ENCODE data around the gene BLID.

BLID gene, protein sequence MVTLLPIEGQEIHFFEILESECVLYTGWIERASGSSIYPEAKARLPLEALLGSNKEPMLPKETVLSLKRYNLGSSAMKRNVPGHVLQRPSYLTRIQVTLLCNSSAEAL

DNA sequence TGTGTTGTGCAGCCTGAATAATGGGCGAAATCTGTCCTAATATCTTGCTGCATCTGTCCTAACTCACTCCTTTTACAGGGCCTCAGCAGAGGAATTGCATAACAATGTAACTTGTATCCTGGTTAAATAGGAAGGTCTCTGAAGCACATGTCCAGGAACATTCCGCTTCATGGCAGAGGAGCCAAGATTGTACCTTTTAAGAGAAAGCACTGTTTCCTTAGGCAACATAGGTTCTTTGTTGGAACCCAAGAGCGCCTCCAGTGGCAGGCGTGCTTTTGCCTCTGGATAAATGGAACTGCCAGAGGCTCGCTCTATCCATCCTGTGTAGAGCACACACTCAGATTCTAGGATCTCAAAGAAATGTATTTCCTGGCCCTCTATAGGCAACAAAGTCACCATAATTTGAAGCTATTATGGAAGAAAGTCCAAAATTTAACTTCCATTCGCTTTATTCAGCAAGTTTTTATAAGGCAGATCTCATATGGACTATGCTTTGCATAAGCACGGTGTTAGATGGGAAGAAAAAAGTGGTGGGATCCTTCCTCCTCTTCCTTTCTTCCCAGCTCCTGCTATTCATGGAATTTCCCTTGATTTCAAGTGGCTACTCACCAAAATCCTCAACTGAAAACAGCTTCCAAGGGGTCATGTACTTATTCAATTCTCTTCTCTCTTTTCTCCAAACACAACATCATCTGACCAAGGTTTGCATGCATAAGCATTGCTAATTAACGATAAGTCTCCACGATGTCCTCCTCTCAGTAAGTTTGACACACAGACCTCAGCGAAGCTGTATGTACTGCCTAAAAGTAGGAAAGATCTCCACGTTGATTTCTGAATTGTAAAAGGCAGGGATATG is at the start of gene BLID:
TSS of gene BLID (minus strand) at position 692 of the 856 bp plus-strand sequence. CDS start at position 399, 293 bp downstream.
- no peak for DNase-seq (ENCODE audit: low read depth, low spot score)

DNA sequence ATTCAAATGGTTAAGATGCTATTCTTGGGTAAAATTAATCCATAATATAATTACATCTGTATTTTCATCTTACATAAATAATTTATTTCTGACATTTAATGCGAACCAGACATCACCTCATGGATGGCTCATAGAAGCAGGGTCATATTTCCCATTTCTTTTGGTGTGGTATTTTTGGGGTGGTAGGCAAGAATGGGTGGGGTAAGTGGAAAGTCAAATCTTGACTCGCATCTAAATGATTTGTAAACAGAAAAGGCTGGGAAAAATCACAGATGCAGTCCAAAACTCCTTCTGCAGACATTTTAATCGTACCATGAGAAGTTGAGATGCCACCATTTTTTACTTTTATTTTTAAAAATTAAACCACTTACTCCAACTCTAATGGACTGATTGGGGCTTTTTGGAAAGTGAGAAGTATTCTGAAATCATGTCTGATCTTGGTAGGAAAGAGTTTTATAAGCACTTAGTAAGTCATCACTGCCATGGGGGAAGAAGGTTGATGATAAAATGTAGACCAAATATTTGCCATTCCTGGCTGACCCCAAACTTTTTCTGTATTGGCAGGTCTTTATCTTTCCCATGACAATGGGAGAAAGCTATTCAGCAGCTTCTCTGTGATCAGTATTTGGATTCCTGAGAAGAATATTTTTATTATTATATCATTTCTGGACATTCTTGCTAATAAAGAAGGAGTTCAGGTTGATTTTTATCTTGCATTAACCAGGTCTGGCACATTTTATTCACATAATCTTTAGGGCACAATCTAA is 47.2 kb upstream of the BLID start:
- no peak for DNase-seq (ENCODE audit: low read depth, low spot score)

DNA sequence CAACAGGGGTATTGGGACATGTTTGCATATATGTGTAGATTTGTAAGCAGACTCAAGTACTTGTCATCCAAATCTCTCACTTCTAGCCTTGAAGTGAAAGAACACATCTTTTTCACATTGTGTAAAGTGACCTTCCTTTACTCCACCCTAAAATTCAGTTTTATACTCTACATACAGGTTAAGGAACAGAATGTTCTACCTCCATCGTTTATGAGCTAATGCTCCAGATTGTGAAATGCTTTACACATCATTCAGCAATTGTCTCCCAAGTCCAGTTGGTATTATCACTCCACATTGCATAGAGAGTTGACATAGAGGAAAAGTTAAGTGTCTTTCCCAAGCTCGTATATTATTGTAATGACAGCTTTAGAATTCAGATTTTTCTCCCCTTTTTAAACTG is 46.1 kb upstream of the BLID start:
- no peak for DNase-seq (ENCODE audit: low read depth, low spot score)

DNA sequence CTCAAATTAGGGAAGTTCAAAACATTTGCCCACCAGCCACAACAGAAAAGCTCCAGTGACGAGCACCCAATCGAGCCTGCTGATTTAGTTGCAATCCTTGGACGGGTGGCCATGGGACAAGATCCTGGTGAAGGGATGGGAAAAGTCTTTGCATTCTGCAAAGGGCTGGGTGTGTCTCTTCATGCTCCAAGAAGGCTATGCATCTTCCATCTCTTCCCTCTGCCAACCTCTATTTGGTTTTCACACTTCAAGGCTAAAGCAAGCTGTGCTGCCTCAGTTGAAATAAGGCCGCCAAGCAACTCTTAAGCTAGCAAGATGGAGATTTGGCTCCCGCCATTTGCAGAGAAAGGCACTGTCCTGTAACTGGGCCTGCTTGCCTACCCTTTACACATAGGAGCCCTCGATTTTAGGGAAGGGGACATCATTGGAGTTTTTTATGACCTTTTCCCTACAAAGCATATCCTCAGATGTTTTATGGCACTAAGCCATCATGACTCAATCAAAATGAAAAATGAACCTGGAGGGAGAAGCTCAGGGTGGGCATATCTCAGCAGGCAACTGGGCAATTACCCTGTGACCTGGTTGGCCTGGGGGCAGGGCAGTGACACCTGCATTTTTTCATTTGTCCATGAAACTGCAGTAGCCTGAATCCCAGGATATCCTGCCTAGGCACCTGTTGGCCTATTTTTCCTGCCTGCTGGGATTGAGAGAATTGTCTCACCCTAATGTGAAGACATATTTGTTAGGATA is 45.0 kb upstream of the BLID start:
- no peak for DNase-seq (ENCODE audit: low read depth, low spot score)

DNA sequence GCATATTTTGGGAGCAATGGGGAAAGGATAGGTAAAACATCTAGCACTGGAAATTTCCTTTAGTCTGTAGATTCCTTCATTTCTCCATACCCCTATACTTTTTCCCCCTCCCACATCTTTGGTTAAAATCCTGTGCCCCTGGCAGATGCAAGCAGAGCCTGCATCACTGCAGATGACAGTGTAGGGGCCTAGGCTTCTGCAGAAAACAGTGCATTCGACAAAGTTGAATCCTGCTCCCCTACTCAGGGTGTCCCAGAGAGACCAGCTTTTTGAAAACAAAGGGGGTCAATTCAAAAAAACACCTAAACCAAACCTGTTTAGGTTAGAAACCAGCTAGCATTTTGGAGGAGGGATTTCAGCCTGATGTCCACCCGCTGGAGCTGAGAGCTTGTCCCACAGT is 43.8 kb upstream of the BLID start:
- DNase-seq (ENCODE audit: low read depth, low spot score) = no peak

DNA sequence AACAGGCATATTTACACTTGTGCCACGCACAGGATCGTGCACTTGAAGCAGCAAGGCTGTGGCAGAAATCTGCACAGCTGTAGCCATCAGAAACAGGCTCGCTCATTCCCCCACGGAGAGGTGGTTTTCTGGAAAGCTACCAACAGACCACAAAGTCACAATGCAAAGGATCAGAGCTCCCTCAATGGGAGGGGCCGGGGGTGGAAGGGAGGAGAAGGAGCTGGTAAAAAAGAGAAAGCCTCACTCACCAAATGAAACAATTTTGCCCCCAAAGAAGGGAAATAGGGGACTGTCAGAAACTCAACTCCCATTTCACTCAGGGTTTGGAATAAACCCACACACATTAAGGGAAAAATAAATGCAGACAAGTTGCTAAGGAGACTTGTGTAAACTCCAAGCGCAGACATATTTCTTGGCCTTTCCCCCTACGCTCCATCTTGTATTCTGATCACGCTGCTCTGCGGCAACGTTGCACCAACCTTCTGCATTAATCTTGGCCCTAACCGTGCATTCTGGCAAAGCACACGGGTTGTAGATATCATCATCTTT is 43.2 kb upstream of the BLID start:
- no peak for DNase-seq (ENCODE audit: low read depth, low spot score)

DNA sequence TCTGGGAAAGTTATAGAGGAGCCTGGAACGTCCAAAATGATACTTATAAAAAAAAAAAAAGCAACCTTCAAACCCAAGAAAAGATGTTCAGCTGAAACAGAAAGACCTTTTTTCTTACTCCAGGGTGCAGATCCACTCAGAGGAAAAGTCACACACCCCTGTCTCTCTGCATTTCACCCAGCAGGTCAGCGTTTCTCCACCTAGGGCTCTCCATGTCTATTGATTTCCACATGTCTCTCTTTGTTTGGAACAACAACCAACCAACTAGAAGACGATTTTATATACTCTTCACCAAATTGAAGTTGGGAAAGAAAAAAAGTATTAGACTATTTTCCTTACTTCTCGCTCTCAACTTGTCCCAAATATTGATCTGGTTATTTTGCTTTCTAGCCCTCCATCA is 42.2 kb upstream of the BLID start:
- no peak for DNase-seq (ENCODE audit: low read depth, low spot score)

DNA sequence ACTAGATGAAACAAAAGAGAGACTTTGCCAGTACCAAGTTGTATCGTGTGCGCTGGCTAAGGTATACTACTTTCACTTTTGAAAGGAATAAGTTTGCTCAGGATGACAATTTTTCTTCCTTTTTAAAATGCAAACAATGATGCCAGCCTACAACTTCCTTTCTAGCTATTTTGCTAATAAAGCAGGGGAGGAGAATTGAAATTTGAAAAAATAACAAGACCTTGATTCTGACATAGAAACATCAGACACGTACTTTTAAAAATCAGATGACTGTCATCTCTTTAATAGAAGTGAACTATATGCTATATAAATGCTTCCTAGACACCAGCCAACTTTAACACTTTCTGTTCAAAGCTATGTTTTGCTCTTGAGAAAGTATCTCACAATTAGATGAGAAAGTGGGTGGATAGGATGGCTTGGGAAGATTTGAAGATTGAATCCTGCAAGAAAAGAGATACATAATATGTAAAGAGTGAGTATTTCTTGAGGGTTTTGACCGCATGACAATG is 41.7 kb upstream of the BLID start:
- DNase-seq (ENCODE audit: low read depth, low spot score) = no peak

DNA sequence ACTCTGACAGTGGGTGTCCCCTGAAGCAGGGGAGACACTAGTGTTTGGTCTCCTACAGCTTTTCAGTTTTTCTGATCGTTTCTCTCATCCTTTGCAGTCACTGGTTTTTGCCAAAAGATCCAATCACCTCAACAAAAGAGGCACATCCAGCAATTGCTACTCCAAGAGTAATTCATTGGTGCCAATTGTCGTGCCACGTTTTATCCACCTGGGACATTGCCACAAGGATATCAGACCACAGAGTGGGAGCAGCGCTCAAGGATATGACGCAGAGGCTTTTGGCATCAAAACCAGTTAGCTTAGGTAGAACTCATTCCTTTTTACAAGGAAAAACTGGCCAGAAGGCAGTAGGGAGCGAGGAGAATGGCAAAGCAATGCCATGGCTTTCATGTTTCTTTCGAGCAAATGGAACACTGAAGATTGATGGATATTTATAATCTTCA is 40.9 kb upstream of the BLID start:
- DNase-seq (ENCODE audit: low read depth, low spot score) = no peak

DNA sequence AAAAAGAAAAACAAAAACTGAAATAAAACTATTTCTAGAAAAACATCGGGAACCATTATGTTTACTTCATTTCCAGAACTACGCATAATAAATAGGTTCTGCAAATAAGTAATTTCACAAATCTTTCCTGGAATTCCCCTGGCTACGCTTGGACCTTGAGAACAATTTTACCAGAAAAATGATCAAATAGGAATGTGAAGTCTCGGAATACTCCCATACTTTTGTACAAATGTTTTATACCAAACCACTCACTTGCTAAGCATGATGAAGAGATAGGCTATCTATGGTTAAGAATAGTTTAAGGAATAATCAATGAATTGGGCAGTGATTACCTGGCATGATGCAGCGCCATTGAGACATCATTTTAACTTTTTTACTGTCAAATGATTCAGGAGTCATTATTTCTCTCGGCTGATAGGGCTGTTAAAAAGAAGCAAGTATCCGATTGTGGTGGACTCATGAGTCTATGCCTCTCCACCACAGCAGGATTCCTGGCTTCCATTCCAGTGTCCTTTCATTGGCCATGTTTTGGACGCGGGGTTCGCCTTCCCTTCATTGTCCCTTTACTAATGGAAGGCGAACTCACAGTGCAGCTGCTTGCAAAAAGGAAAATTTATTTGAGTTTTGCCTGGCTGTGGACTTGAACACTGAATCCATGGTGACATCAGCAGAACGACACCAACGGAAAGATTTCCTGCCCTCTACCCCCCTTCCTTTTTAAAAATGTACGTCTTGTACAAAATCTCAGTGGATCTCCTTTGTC is 39.9 kb upstream of the BLID start:
- DNase-seq (ENCODE audit: low read depth, low spot score) = no peak

DNA sequence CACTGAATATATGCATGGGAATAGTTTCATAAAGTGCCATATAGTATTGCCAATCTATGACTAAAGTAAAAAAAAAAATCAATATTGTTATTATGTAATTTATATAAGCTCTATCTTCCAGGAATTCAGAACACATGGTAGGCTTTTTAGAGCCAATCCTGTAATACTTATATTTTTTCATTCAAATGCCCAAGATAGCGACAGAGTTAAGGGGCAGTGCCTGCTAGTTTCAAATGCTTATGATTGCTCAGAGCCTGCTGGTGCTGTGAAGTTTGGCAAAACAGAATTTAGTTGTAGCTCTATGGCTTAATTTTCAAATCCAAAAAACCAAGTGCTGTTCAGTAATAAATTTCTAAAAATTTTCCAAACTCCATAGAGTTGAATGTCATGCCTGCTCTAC is 39.0 kb upstream of the BLID start:
- no peak for DNase-seq (ENCODE audit: low read depth, low spot score)

DNA sequence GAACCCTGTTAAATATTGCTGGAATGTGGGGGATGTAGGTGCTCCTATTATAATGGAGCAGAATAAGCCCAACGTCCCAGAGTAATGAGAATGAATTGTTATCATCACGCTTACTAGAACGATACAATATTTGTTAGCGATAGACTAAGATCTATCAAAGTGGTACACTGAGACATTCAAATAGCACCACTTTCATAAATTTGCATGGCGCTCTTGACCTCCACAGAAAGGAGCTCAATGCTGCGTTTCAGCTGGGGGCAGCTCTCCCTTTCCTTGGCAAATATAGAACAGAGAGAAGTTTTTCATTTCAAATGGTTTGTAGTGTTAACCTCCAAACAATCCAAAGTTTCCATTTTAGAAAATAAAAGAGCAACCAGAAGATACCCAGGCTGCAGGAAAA is 38.2 kb upstream of the BLID start:
- DNase-seq (ENCODE audit: low read depth, low spot score) = no peak

DNA sequence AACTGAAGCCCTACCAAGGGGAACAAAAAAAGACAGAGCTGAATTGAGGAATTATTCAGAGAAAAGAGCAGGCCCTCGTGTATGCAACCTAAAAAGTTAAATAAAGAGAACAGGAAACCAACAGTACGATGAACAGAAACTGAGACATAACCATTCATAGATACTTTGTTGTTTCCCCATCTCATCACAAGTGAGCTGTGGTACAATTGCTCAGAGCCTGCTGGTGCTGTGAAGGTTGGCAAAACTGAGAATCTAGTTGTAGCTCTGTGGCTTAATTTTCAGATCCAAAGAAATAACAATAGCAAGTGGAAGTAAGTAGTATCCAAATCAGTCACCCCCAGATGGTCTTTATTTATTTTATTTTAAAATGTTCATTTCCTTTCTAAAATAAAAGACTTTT is 37.7 kb upstream of the BLID start:
- no peak for DNase-seq (ENCODE audit: low read depth, low spot score)

DNA sequence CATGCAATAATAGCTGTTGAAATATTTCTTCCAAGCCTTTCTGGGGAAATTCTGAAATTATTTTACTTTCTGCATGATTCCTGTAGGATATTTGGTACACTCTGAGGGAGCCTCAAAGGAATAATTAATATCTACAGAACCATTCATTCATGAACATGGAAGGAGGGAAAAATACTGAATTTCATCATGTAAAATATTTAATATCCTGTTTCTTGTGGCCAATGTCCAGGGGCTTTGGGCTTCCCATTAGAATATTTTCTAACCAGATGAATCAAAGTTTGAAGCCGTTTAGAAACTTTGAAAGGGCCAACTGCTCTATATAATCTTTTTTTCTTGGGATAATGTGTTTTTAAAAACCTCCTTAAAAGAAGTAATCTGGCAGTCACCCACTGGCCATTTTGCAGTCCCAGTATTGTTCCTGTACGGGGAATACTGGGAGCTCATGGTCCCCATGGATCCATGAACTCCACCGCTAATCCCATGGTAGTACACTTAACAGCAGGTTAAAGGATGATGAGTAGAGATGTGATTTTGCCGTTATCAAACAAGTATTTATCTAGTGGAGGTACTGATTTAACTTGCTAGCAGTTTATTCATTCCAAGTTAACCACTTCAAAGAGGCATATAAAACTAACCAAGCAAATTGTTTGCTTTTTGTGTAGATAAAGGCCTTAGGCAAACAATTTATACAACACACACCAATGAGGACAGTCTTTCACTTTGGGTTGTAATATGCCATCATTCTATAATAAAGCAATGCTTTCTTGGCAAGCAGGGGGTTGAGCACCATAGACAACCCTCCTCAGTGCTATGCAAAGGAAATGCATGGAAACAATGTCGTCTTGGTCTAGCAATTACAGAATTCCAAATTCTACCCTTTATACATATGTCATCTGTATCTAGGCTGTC is 34.5 kb upstream of the BLID start:
- DNase-seq (ENCODE audit: low read depth, low spot score) = no peak

DNA sequence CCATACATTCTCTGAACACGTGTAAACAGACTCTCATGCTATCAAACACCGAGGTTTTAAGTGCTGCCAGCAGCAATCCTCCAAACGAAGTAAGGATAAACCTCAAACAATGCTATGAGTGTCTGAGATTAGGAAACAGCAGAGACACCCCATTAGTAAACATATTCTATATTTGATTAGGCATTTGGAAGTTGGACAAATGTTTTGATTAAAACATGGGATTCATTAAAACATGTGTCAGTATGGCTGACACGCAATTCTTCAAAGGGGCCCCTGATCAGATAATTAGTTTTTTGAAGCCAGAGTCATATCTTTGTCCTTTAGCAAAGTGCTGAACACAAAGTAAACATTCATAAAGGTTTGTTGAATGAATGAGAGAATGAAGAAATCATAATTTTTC is 33.2 kb upstream of the BLID start:
- DNase-seq (ENCODE audit: low read depth, low spot score) = no peak

DNA sequence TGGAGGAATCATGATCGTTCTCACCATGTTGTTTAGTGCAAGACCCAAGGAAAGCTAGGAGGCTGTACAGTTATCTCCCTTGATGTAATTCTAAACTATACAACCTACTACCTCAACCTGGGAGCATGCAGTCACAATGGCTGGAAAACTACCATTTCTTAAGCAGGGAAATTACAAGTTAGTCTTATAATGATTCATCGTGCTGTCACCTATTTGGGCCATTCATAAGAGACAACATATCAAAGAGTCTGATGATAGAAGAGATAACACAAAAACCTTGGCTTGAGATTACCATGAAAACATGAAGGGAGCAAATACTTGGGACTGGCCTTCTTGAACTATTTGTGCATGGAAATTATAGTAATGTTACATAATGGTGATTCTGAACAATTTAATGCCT is 30.5 kb upstream of the BLID start:
- DNase-seq (ENCODE audit: low read depth, low spot score) = no peak

DNA sequence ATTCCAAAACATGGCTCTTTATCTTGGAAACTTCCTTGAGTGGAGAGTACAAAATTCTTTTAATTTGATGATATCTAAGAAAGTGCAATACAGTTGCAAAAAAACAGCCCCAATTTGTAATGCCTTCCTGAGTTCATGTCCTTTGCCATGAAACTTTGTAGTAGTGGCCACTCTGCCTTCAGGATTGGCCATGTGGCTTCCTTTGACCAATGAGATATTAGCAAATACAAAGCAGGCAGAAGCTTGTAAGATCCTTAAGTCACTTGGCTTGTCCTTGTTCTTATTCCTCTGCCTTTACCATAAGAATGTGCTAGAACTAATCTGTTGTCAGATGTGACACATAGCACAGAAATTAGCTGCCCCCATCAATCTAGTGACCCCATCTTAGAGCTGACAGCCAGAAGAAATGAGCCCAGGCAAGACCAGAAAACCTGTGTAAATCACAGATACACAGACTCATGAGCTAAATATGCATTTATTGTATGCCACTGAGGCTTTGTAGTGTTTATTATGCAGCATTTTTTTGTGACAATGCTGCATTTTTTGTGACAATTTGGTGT is 29.8 kb upstream of the BLID start:
- DNase-seq (ENCODE audit: low read depth, low spot score) = no peak

DNA sequence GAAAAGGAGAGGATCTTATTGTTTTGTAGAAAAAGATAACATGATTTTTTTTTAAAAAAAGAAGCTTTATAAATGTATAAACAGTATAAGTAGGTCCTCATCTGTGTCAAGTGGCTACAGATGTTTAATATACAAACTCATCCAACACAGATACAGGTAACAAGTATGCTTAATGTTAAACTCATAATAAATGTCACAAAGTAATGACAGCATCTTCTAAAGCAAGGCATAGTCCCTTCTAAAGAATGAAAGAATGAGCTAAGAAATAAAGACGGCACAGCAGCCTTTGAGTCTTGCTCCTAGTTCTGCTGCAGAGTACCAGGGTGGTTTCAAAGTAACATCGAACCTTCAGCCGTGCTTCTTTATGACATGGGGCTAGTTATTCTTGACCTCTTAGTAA is 28.7 kb upstream of the BLID start:
- no peak for DNase-seq (ENCODE audit: low read depth, low spot score)

DNA sequence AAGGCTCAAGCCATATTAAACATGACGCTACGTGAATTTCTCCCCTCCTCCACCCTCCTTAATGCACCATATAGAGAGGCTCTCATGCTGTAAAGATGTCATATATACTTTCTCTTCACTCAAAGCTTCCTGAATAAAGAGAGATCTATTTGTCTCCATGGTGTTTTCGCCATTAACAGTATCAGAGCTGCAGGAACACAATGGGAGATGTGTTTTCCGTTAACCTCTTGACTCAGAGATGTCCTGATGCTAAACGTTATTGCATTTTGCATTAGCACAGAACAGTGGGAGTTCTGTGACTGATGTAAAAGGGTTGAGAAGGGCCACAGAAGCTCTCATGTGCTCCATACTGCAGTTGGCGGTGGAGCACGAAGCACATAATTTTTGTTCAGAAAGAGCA is 25.7 kb upstream of the BLID start:
- no peak for DNase-seq (ENCODE audit: low read depth, low spot score)

Data from iPS DF 19.7 (cell line).